Endothelial cell of umbilical vein (primary cell): Measurements from ENCODE around the gene TNIK.

Experiments
- EZH2 ChIP-seq: IDR thresholded peaks from 2 replicates; pipeline ENCODE4 v1.6.1; 2012; ENCODE audit warnings: borderline replicate concordance, low read depth, mild to moderate bottlenecking, moderate library complexity, low read length, inconsistent platforms; ENCODE audit not compliant: severe bottlenecking
- JUN ChIP-seq: IDR thresholded peaks from 2 replicates; pipeline ENCODE4 v1.6.1; 2011; ENCODE audit warnings: borderline replicate concordance, low read depth; ENCODE audit not compliant: insufficient read length, insufficient read depth
- POLR2A ChIP-seq: IDR thresholded peaks from 2 replicates; pipeline ENCODE4 v1.6.1; 2012; ENCODE audit warnings: low read depth, mild to moderate bottlenecking, control low read depth, low read length
- TF ChIP-seq, protein P1 (sequence below), 2 donors: IDR thresholded peaks; 1 replicate in 1 of 2; 2 replicates in 1 of 2; pipeline ENCODE4 v1.5.1; 2011; ENCODE audit warnings: low read length in 2 of 2, mild to moderate bottlenecking in 2 of 2, moderate library complexity in 2 of 2, control low read depth in 1 of 2, inconsistent platforms in 1 of 2, low read depth in 1 of 2; ENCODE audit not compliant: insufficient read depth in 1 of 2; ENCODE audit errors: extremely low read depth in 1 of 2

DNA sequence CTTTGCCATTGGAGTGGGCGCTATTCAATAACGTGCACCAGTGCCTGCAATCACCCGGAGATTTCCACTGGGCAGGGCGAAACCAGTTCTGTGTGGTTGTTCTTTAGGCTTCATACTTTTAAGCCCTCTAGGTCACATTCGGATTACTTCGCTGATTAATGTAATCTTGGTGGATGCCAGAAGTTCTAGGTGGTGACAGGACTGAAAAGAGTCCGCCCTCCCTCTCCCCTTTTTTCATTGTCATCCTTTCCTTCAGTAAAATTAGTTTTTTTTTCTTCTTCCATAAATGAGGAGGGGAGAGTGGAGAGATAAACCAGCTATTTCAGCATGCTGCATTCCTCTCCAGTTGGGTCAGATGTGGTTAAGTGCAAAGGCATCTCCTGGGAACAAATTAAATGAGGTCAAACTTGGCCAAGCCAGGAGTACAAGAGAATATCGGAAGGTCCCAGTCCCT lies 431.4 kb downstream of the TNIK start:
- TF ChIP-seq, protein P1, sequence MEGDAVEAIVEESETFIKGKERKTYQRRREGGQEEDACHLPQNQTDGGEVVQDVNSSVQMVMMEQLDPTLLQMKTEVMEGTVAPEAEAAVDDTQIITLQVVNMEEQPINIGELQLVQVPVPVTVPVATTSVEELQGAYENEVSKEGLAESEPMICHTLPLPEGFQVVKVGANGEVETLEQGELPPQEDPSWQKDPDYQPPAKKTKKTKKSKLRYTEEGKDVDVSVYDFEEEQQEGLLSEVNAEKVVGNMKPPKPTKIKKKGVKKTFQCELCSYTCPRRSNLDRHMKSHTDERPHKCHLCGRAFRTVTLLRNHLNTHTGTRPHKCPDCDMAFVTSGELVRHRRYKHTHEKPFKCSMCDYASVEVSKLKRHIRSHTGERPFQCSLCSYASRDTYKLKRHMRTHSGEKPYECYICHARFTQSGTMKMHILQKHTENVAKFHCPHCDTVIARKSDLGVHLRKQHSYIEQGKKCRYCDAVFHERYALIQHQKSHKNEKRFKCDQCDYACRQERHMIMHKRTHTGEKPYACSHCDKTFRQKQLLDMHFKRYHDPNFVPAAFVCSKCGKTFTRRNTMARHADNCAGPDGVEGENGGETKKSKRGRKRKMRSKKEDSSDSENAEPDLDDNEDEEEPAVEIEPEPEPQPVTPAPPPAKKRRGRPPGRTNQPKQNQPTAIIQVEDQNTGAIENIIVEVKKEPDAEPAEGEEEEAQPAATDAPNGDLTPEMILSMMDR (IDR thresholded peaks at IDR 0.05; ENCODE audit: extremely low read depth in 1 of 2, insufficient read depth in 1 of 2, low read depth in 1 of 2, low read length in 2 of 2), result no peak
- TF ChIP-seq POLR2A (no peak), EZH2 (no peak), JUN (no peak)
